HG03066 (cell line): Measurements from ENCODE around the gene TK2.

Experiments used
- ATAC-seq: cut with Tn5 transposase; IDR thresholded peaks from one replicate; pipeline ENCODE4 v1.9.1; 2021; ENCODE audit warnings: low read depth; ENCODE audit not compliant: unreplicated experiment

The TK2 gene

DNA sequence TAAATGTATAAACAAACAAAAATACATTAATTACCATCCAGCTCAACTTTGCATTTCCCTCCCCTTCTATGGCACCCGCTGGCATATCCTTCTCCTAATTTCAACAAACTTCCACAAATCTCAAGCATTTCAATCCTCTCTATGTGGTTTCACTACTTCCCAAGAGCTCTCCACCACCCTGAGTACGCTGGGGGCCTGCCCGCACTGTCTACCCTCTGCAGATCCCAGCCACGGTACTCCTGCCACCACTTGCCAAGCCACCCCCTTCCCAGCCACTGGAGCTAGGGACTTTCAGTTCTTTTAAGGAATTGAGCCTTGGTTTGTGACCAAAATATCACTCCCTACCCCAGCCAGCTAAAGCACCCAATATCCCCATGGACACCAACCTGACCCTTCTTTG is 1.9 kb downstream of the TK2 start:
- ATAC-seq, result no peak

DNA sequence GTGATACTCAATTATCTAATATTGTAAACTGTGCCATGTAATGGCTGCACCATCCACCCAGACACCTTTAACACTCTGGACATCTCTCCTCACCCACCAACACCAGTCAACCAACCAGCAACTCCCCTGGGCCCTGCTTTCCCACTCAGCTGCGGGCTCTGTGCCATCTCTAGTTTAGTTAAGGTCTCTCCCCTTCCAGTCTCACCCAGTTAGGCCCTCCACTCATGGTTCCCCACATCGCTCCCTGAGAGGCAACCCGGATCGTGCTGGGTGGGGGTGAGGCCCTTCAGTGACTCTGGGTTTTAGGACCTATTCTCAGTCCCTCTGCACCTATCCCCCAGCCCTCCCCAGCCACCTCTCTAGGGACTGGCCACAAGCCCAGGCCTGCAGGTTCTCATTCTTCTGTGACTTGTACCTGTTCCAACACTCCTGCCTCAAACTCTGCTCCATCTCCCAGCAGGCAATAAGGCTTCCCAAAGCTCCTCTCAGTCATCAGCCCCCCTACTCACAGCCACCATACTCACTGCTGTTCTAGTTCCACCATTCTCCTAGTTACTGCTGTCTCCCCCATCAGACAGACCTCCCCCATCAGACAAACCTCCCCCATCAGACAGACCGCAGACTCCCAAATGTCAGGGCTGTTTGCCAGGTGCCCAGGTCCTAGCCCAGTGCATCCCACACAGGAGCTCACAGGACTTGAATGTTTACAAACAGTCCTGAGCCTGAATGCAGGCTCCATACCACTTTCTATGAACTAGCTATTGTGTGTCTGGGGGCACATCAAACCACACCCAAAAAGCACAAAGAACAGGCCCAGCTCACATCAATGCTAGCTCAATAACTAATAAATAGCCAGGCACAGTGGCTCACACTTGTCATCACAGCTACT is 2.6 kb downstream of the TK2 start:
- no peak for ATAC-seq

DNA sequence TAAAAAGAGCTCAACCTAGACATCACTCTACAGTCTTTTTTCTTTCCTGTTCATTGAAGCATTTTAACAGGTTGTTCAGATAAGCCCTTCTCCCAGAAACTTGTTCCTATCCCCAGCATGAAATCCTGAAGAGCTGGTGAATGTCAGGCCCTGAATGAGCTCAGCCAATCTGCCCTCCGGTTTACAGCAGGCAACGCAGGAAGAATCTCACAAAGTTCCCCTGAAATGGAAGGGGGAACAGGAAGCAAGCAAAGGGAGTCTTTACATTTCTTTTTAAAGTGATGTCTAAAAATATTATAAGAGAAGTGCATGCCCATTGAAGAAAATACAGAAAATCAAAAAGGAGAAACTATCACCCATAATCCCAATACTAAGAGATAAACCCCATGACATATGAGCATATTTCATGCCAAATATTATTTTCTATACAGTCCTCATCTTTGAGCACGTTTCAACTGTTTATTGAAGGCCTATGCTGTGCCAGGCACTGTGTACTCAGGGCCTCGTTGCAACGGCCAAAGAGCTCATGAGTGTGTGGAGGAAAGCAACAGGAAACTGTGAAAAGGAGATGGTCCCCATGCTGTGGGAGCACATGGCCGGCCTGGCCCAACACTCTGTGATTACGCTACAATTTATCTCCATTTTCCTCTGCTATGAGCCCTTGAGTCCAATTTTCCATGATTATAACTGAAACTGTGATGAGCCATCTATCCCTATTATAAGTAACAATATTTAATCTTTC is 5.7 kb downstream of the TK2 start:
- ATAC-seq, result no peak

DNA sequence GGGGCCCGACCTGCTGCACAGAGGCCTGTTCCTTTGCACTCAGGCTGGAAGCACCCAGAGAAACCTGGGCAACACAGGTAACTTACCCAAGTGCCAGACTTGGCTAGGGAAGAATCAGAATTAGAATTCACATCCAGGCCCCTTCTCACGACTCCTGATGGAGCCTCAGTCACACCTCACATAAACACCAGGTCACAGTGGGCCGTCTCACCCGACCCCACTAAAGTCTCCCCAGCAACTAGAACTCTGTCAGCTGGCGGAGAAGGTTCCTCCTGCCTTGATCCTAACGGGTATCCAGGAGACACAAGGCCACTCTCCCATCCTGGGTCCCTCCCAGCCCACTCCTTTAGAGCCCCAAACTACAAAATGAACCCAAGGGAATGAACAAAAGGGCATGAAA is 6.4 kb downstream of the TK2 start:
- no peak for ATAC-seq

DNA sequence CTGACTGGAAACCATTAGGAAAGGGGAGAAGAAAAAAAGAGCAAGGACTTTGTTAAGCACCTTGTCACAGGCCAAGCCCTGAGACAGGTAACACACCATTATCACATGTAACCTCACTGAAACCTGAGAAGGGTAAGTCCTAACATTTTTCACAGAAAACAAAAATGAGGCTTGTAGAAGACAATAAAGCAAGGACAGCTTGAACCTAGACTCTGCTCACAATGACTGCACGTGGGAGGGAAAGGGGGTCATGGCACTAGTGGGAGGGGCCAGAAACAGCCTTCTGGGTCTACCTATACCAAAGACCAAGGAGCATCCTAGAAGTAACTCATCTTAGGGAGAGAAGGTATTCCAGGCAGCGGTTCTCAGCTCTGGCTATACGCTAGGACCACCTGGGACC is 7.5 kb downstream of the TK2 start:
- ATAC-seq, result no peak

DNA sequence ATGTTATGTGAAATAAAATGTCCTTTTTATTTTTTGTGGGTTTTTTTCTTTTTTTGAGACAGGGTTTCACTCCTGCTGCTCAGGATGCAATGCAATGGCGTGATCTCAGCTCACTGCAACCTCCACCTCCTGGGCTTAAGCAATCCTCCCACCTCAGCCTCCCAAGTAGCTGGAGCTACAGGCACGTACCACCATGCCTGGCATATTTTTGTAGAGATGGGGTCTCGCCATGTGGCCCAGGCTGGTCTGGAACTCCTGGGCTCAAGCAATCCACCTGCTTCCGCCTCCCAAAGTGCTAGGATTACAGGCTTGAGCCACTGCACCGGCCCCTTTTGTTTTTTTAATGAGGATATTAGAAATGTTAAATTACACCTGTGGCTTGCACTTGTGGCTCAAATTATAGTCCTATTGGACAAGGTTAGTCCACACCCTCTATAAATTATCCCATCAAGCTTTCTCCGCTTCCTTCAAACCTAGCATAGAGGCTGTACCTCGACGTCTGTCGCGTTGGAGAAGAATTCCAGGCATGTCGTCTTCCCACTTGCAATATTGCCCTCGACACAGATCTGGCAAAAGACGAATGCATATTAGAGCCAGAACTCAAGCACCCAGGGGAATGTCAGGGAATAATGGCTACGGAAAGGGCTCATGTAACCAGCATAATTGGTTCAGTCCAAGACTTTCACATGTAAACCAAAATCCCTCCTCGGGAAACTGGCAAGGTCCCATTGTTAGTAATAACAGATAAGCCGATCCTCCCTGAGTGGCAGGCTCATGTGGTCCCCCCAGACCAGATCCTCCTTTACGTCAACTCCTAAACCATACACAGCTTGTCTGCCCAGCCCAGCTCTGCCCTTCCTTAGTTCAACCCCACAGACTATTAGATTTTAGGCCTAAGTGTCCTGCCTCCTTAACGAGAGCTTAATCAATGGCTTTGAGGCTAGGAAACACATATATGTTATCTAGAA is 8.2 kb downstream of the TK2 start:
- no peak for ATAC-seq

DNA sequence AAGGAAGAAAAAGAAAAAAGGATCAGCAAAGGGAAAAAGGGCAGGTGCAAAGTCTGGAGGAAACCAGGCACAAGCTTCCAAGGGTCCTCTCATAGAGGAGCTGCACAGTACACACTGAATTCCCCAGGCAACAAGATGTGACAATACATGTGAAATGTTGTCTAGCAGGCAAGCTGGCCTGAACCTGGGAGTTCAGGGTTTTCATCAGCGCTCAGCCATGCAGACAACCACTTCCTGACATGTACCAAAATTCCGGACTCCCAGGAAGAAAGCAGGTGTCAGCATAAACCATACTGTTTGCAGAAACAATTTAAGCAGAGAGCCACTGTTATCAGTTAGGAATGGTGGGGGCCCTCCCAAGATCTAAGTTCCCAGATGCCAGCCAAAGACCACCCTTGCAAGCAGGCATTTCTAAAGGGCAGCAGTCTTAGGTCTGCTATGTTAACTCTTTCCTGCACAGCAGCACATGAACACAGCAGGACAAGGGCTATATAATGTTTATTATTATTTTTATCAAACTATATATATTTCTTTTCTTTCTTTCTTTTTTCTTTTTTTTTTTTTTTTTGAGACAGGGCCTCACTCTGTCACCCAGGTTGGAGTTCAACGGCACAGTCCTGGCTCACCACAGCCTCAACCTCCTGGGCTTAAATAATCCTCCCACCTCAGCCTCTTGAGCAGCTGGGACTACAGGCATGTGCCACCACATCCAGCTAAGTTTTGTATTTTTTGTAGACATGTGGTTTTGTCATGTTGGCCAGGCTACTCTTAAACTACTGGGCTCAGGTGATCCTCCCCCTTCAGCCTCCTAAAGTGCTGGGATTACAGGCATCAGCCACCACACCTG is 10.1 kb downstream of the TK2 start:
- ATAC-seq, result peak; percentile 76

DNA sequence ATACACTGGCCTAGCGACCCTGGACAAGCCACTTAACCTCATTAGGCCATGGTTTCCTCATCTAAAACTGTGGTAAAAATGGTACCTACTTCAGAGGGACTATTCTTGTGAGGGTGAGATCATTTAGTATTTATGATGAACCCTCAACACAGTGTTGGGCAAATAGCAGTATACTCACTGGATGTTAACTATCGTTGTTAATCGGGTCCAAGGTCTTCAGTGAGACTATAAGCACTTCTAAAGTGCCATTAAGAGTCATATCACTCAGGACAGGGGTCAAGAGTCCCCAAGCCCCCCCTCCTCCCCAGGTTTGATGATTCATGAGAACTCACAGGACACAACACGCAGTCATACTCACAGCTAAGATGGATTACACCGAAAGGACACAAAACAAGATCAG is 11.0 kb downstream of the TK2 start:
- ATAC-seq, result no peak

DNA sequence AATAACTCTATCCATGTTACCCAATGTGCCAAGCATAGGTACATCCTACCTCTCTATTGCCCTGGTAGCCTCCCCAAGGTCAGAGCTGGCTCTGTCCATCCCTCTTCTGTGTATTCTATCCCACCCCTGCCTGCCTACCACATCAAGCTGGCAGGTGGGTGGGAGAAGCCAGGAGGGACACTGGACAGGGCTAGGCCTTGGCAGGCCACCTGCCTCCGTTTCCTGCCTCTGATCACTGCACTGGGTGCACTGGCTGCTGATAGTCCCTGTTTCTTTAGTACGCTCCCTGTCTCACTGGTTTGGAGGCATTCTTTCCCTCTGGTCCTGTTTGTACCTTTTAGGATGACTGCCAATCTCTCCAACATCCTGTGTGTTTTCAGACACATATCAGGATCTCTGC is 12.7 kb downstream of the TK2 start:
- ATAC-seq, result no peak

DNA sequence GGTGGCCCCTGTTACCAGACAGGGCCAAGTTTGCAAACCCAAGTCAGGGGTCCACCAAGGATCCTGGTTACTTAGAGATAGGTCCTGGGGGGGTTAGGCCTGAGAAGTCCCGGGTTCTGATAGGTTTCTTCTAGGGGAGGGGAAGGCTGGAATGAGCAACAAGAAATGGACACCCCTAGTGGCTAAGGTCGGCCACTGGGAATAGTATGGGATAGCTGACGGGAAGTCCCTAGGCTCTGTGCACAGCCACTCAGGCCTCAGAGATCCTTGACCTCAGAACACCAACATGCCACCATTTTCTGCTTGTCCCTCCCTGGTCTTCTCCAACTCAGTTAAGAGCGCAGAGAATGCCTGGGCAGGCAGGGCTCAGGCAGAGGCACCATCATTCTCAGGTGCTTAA is 13.4 kb downstream of the TK2 start:
- no peak for ATAC-seq

DNA sequence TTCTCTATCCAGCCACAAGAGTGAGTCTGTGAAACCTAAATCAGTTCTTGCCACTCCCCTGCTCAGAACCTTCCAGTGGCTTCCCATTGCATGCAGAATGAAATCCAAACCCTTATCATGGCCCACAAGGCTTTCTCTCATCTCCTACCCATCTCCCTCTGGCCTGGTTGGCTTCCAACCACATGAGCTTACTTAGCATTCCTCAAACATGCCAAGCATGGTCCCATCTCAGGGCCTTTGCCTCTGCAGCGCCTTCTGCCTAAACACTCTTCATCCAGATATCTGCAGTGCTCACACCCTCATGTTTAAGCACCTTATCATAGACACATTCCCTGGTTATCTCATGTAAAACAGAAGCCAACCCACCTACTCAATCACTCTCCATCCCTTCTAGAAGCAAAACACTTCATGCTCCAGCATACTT is 15.5 kb downstream of the TK2 start:
- ATAC-seq, result no peak

DNA sequence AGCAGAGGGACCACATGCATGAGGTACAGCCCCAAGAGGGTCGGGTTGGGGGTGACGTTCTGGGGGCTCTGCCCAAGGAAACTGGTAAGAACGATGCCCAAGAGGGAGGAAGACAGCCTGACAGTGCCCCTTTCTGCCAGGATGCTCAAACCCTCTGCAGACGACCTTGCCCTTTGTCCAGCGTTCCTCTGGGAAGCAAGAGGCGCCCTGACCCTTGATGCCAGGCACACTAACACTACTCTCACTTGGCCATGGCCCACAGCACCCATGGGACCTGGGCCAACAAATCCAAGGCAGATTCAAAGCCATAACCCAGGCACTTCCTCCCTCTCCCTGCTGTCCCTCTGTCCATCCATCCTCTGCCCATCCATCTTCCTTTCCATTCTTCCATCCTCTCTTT is 20.4 kb downstream of the TK2 start:
- no peak for ATAC-seq

DNA sequence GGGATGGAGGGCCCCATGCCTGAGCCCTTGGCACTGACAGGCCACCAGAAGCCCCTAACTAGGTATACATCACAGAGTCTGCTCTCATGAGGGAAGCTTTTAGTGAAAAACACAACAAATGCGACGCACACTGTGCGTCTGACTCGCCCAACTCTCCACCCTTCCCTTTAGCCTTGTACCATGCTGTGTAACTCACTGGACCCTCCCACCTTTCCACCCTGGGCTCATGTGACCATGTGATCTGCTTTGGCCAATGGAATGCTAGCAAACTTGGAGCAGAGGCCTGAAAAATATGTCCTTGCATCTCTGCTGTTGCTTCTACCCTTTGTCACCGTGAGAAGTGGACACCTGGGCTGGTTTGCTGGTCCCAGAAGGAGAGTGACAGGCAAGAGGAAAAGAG is 21.6 kb downstream of the TK2 start:
- ATAC-seq, result no peak

DNA sequence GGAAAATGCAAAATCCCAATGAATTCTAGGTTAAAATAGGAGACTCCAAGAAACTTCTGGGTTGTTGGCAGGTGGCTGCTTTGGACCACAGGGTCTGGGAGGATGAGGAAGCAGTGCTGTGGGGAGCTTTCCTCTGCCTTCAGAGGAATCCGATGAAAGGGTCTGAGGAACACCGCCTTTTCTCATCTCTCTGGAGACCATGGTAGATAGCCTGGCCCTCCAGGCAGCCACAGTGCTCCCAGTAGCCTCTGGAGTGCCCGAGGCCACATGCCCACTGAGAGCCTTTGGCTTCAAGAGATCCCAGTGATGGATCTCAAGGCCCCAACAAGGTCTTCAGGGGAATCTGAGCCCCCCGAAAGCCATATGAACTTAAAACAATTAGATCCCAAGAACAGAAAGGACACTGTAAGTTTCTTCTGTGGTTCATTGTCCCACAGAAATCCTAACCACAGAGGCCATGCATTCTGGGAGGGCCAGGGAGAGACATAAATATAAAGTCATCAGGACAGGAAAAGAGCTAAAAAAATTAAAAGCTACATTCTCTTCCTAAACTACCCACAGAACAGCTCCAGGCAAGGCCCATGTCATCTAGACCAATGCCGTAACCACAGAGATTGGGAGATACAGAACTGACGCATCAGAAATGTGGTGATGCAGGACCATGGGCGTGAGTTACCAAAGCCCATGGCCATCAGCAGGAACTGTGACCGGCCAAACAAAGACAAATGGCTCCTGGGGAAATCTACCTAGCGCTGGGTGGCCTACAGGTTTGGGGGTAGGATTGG is 24.3 kb downstream of the TK2 start:
- no peak for ATAC-seq

DNA sequence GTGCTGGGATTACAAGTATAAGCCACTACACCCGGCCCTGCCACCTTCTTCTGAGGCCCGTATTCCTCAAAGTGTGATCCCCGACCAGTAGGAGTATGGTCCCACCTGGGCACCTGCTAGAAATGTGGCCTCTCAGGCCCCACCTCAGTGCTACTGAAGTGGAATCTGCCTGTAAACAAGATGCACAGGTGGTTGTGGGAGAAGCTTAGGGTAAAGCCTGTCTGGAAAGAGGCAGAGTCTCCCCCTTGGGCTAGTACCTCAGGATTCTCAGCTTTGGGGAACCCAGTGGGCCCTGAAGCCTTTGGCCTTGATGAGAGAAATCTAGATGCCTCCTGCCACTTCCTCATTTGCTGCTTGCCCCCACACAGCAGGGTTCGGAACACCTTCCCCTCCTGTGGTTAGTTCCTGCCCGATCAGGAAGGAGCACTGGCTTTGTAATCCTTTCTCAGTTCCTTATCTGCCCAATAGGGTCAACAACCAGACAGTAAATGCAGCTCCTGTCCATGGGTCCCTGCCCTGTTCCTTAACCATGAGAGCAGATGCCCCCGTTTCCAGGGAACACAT is 25.2 kb downstream of the TK2 start:
- peak; percentile 68 for ATAC-seq

DNA sequence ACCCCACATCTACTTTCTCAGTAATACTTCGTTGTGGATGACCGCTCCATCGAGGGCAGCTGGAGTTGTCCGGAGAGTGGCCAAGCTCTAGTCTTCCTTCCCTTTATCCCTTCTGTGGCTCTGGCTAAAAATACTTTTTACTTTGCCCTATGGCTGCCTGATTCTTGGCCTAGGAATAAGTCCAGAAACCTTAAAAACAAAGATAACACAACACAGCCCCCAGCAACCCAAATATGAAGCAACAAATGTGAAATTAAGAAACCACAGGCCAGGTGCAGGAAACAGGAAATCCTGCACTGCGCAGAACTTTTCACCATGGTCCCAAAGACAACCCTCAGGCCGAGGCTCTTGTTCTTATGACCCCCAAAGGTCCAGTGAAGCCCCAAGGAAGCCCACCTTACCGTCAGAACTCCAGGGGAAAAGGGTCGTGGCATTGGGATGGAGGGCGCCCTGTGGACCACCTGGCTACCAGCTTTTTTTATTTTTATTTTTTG is 26.0 kb downstream of the TK2 start:
- ATAC-seq, result peak; percentile 43

DNA sequence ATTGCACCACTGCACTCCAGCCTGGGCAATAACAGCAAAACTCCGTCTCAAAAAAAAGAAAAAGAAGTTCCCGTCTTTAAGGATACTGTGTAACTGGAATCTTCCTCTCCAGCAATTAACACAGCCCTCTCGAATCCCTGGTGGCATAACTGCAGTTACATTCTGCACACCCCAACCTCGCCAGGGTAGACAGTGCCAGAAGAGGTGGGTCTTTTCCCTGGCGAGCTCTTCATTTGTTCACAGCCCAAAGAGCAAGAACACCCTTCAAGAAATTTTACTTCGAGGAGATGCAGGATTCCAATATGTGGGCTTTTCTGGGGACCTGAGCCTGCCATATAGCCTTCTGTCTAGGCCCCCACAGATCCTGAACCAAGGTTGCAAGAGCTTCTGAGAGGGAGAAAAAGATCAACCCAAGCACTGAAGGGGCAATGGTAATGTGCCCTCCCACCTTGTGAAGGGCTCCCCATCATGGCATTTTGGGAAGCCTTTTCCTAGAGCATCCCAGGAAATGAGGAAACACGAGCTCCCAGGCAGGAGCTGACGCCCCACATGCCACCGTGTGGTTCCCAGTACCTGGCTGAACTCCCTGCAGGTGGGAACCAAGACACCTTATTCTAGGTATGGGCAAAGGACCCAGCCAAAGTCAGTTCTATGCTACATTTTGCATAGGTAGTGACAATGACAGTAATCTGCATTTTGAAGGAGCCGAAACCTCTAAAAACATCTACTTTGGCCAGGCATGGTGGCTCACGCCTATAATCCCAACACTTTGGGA is 26.9 kb downstream of the TK2 start:
- no peak for ATAC-seq
